ENCODE measurements around the gene RBPMS2. TPM values are rescaled to one million over a fixed set of nuclear protein-coding genes. Genes with fewer than 3 reads are reported as not detected.

RBPMS2 gene
- total and polyA plus RNA-seq, 2 donors (not counting 3 experiments of a cell fraction or from before 2014, with no cell fraction given), result 2.3 to 7.8 TPM

GRCh38 chr15:64760056-64760455 is 15.3 kb downstream of the RBPMS2 start:
- no peak for TF ChIP-seq FOS (IDR thresholded peaks at IDR 0.05; ENCODE audit: borderline replicate concordance, insufficient read depth, low read length)
- no peak for TF ChIP-seq POLR2A (IDR thresholded peaks at IDR 0.05; ENCODE audit: low read depth, low read length)
- no peak for TF ChIP-seq JUN (IDR thresholded peaks at IDR 0.05; ENCODE audit: borderline replicate concordance, insufficient read depth, insufficient read length, low read depth)
- TF ChIP-seq GATA2 (IDR thresholded peaks at IDR 0.05; ENCODE audit: insufficient read depth, insufficient read length, low read depth, low read length), result no peak
- no peak for TF ChIP-seq MYC (IDR thresholded peaks at IDR 0.05; ENCODE audit: low read depth, low read length)
- TF ChIP-seq, protein P1, sequence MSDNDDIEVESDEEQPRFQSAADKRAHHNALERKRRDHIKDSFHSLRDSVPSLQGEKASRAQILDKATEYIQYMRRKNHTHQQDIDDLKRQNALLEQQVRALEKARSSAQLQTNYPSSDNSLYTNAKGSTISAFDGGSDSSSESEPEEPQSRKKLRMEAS (IDR thresholded peaks at IDR 0.05; ENCODE audit: insufficient read depth, insufficient read length), result no peak
- no peak for TF ChIP-seq CTCF (IDR thresholded peaks at IDR 0.05; ENCODE audit: extremely low read depth in 1 of 2, insufficient read depth in 1 of 2, low read depth in 1 of 2, low read length in 2 of 2)
- TF ChIP-seq POLR2AphosphoS5 (IDR thresholded peaks at IDR 0.05; ENCODE audit: insufficient read depth, low read depth, low read length), result no peak
- no peak for TF ChIP-seq EZH2 (IDR thresholded peaks at IDR 0.05; ENCODE audit: borderline replicate concordance, low read depth, low read length, severe bottlenecking)
- Histone ChIP-seq H3K27ac (ENCODE audit: insufficient read depth, low read depth, low read length) (no peak overlapping the region), H3K9me3 (replicated peaks; ENCODE audit: control insufficient read depth, insufficient read depth, low read length) (no peaks in the 10 kb centered on the region), H3K79me2 (ENCODE audit: control insufficient read depth, insufficient read depth, low read length) (no peaks in the 10 kb centered on the region), H3K4me3 (replicated peaks in 1 of 3; ENCODE audit: insufficient read depth in 1 of 3, low read depth in 1 of 3, low read length in 3 of 3) (no peak overlapping the region), H4K20me1 (replicated peaks; ENCODE audit: control insufficient read depth, extremely low read depth, insufficient read depth, low read length) (no peaks in the 10 kb centered on the region), H3K4me1 (ENCODE audit: control insufficient read depth, extremely low read depth, insufficient read depth, low read length) (no peaks in the 10 kb centered on the region), H3K4me2 (ENCODE audit: insufficient read depth, low read length) (no peak overlapping the region), H3K27me3 (ENCODE audit: control insufficient read depth in 2 of 2, insufficient read depth in 2 of 2, low read length in 2 of 2) (no peaks in the 10 kb centered on the region), H3K36me3 (ENCODE audit: control insufficient read depth in 2 of 2, extremely low read depth in 1 of 2, insufficient read depth in 2 of 2, low read length in 2 of 2) (no peaks in the 10 kb centered on the region), H2AFZ (ENCODE audit: low read depth, low read length) (no peak overlapping the region), H3K9me1 (replicated peaks; ENCODE audit: control insufficient read depth, extremely low read depth, insufficient read depth, low read length) (no peaks in the 10 kb centered on the region), H3K9ac (replicated peaks; ENCODE audit: extremely low read depth, insufficient read depth, low read length) (no peak overlapping the region)
- dilution Hi-C loops (cut with MboI; ENCODE audit: extremely low pct_ligation_motif_present, low sequenced_read_pairs) (no loop called here), intact Hi-C loops (cut with micrococcal nuclease) (no loop called here)
- no peak for FAIRE-seq
- ChIA-PET POLR2A (no interaction called here), CTCF (no interaction called here)
- no TSS peak for BruUV-seq (replicated peaks)
- DNase-seq (ENCODE audit: low read depth, low spot score), result no peak

Measured in endothelial cell of umbilical vein (primary cell).